HG03342 (cell line): ENCODE measurements around the gene SLC23A2.

ENCODE experiments used
- ATAC-seq: cut with Tn5 transposase; IDR thresholded peaks from one replicate; pipeline ENCODE4 v1.9.1; 2021; ENCODE audit warnings: mild to moderate bottlenecking, moderate library complexity; ENCODE audit not compliant: unreplicated experiment

The SLC23A2 gene

GRCh38 chr20:4910951-4911350, 90.4 kb downstream of the SLC23A2 start:
- ATAC-seq, result no peak

GRCh38 chr20:4905613-4906012, 95.7 kb downstream of the SLC23A2 start:
- ATAC-seq, result no peak

GRCh38 chr20:4905195-4905594, 96.1 kb downstream of the SLC23A2 start:
- ATAC-seq, result no peak

- no peak for ATAC-seq
Observed at GRCh38 chr20:4904127-4904860, 97.0 kb downstream of the SLC23A2 start.

GRCh38 chr20:4902788-4903187, 98.5 kb downstream of the SLC23A2 start:
- no peak for ATAC-seq

GRCh38 chr20:4901031-4901818, 100.1 kb downstream of the SLC23A2 start:
- ATAC-seq, result no peak

GRCh38 chr20:4898282-4899244, 102.7 kb downstream of the SLC23A2 start:
- no peak for ATAC-seq

- ATAC-seq, result no peak
Observed at GRCh38 chr20:4897600-4897999, 103.7 kb downstream of the SLC23A2 start.

- ATAC-seq, result peak; percentile 45
Observed at GRCh38 chr20:4896971-4897497, 104.3 kb downstream of the SLC23A2 start.

- ATAC-seq, result no peak
Observed at GRCh38 chr20:4896119-4896702, 105.1 kb downstream of the SLC23A2 start.

GRCh38 chr20:4894981-4895381, 106.3 kb downstream of the SLC23A2 start:
- ATAC-seq, result peak; percentile 55

GRCh38 chr20:4894409-4894808, 106.9 kb downstream of the SLC23A2 start:
- no peak for ATAC-seq

GRCh38 chr20:4893709-4894108, 107.6 kb downstream of the SLC23A2 start:
- ATAC-seq, result no peak

GRCh38 chr20:4891997-4892396, 109.3 kb downstream of the SLC23A2 start:
- no peak for ATAC-seq

GRCh38 chr20:4891190-4891763, 110.0 kb downstream of the SLC23A2 start:
- ATAC-seq, result no peak

- ATAC-seq, result no peak
Observed at GRCh38 chr20:4889446-4889845, 111.9 kb downstream of the SLC23A2 start.

- no peak for ATAC-seq
Observed at GRCh38 chr20:4887586-4887985, 113.7 kb downstream of the SLC23A2 start.

- ATAC-seq, result no peak
Observed at GRCh38 chr20:4886771-4887527, 114.4 kb downstream of the SLC23A2 start.

GRCh38 chr20:4885877-4886276, 115.4 kb downstream of the SLC23A2 start:
- no peak for ATAC-seq
